Ovary (tissue), 10 donors: ENCODE data around the gene THSD7A. TPM values are rescaled to one million over a fixed set of nuclear protein-coding genes. Genes with fewer than 3 reads are reported as not detected.

Experiments used
- DNase-seq, 5 donors: peaks; one replicate each; pipeline ENCODE4 v3.0.0-alpha.2; 2019 to 2020
- H3K27ac ChIP-seq, 2 donors: fragments of 200-600 bp; one replicate each; pipeline versions ENCODE4 v1.5.1 to v1.8.0; 2019 to 2022
- H3K27me3 ChIP-seq: fragments of 200-600 bp; one replicate; pipeline ENCODE4 v1.8.0; 2022
- H3K36me3 ChIP-seq: fragments of 200-600 bp; sonication (generic); one replicate; pipeline ENCODE4 v1.5.1; 2019
- H3K4me1 ChIP-seq: one replicate; pipeline ENCODE4 v1.8.1; 2013; ENCODE audit warnings: mild to moderate bottlenecking, moderate library complexity; ENCODE audit not compliant: insufficient read depth
- H3K4me3 ChIP-seq: fragments of 200-600 bp; sonication (generic); one replicate; pipeline ENCODE4 v1.5.1; 2017
- H3K9me3 ChIP-seq, 2 donors: fragments of 200-600 bp in 1 of 2; sonication (generic) in 1 of 2; one replicate each; pipeline versions ENCODE4 v1.5.1 to v1.8.1; 2013 to 2019; ENCODE audit warnings: mild to moderate bottlenecking in 1 of 2, moderate library complexity in 1 of 2
- EP300 ChIP-seq: sonication (generic); formaldehyde crosslinking; IDR thresholded peaks from one replicate; pipeline ENCODE4 v1.6.1; 2017; ENCODE audit warnings: antibody characterized with exemption
- POLR2A ChIP-seq: fragments of 450-650 bp; IDR thresholded peaks from one replicate; pipeline ENCODE4 v1.6.1; 2017; ENCODE audit warnings: antibody characterized with exemption, mild to moderate bottlenecking, moderate library complexity
- WGBS, 3 donors: extraction: QIAGEN DNeasy Blood & Tissue Kit in 1 of 3; methylation state at CpG; one replicate each; pipeline versions ENCODE4 v1.1.5 to v1.1.7; 2013 to 2017; 5-methylcytosine and 5-hydroxymethylcytosine counted together
- intact Hi-C, 4 donors: fragments of 100-400 bp; cut with DNase I; formaldehyde crosslinking; loops; one replicate each; pipeline versions ENCODE4 v1.11.0 to v1.15.1; 2022 to 2023
- long read RNA-seq, 3 donors: library from polyadenylated mRNA in 2 of 3; unstranded in 2 of 3; transcript quantifications; one replicate each; pipeline ENCODE4 v2.0.0 and lab custom pipeline, GENCODE V29; 2021 to 2026
- polyA plus RNA-seq, 2 donors: library from polyadenylated mRNA; stranded (reverse); fragments of 200-250 nt in 1 of 2; fragments of 350-450 nt in 1 of 2; fragmentation: Illumina TruSeq in 1 of 2; extraction: RNeasy Lipid Tissue Mini Kit (QIAGEN cat#74804) in 1 of 2; gene quantifications; one replicate each; pipeline ENCODE4 v1.2.3, GENCODE V29; 2013 to 2014
- total RNA-seq, 7 donors: library from RNA; depleted of rRNA in 2 of 7; stranded (reverse); fragments of >200 nt in 2 of 7; fragmentation: NEBNext Ultra II Directional in 3 of 7; extraction: Animal tissue kit (Norgen Biotek cat#: 25700) in 3 of 7; gene quantifications; one replicate each; pipeline versions ENCODE4 v1.1.0 to v1.2.4, GENCODE V29; 2016 to 2023
- TF ChIP-seq, protein P1 (sequence below), 3 donors: fragments of 450-650 bp in 2 of 3; fragments of 200-600 bp in 1 of 3; IDR thresholded peaks; one replicate each; pipeline versions ENCODE4 v1.5.1 to v1.8.0; 2016 to 2022; ENCODE audit warnings: antibody characterized with exemption in 3 of 3, mild to moderate bottlenecking in 1 of 3
- donor health status: DM: no; HTN: no; CAD: no; lungs with moderate emphysema.
- donor health status: DM: no; HTN: no; CAD: no.
- donor health status: Bipolar disorder and iron deficiency.
- donor health status: DM: yes; HTN: yes; CAD: no.
- donor health status: DM: no; HTN: no; CAD: no.
- donor health status: DM: yes; HTN: yes; CAD: no.

The THSD7A gene, protein sequence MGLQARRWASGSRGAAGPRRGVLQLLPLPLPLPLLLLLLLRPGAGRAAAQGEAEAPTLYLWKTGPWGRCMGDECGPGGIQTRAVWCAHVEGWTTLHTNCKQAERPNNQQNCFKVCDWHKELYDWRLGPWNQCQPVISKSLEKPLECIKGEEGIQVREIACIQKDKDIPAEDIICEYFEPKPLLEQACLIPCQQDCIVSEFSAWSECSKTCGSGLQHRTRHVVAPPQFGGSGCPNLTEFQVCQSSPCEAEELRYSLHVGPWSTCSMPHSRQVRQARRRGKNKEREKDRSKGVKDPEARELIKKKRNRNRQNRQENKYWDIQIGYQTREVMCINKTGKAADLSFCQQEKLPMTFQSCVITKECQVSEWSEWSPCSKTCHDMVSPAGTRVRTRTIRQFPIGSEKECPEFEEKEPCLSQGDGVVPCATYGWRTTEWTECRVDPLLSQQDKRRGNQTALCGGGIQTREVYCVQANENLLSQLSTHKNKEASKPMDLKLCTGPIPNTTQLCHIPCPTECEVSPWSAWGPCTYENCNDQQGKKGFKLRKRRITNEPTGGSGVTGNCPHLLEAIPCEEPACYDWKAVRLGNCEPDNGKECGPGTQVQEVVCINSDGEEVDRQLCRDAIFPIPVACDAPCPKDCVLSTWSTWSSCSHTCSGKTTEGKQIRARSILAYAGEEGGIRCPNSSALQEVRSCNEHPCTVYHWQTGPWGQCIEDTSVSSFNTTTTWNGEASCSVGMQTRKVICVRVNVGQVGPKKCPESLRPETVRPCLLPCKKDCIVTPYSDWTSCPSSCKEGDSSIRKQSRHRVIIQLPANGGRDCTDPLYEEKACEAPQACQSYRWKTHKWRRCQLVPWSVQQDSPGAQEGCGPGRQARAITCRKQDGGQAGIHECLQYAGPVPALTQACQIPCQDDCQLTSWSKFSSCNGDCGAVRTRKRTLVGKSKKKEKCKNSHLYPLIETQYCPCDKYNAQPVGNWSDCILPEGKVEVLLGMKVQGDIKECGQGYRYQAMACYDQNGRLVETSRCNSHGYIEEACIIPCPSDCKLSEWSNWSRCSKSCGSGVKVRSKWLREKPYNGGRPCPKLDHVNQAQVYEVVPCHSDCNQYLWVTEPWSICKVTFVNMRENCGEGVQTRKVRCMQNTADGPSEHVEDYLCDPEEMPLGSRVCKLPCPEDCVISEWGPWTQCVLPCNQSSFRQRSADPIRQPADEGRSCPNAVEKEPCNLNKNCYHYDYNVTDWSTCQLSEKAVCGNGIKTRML (N-terminal part only)
- 10 to 100 TPM in 2 of 7 donors, 1 to 10 TPM in 5; 1.8 to 12.1 (median 5.6) TPM for total RNA-seq
- polyA plus RNA-seq = 1 to 10 TPM; 1.9 to 3.5 TPM
- long read RNA-seq, donor 1, partial matches to known transcripts = 7 of 8 reads
- long read RNA-seq, donor 1, other reads (novel, unspliced or antisense) = 1 of 8 reads
- long read RNA-seq, donor 2 = 0 reads
- long read RNA-seq, donor 3, partial matches to known transcripts = 2 of 5 reads
- long read RNA-seq, donor 3, other reads (novel, unspliced or antisense) = 3 of 5 reads

DNA sequence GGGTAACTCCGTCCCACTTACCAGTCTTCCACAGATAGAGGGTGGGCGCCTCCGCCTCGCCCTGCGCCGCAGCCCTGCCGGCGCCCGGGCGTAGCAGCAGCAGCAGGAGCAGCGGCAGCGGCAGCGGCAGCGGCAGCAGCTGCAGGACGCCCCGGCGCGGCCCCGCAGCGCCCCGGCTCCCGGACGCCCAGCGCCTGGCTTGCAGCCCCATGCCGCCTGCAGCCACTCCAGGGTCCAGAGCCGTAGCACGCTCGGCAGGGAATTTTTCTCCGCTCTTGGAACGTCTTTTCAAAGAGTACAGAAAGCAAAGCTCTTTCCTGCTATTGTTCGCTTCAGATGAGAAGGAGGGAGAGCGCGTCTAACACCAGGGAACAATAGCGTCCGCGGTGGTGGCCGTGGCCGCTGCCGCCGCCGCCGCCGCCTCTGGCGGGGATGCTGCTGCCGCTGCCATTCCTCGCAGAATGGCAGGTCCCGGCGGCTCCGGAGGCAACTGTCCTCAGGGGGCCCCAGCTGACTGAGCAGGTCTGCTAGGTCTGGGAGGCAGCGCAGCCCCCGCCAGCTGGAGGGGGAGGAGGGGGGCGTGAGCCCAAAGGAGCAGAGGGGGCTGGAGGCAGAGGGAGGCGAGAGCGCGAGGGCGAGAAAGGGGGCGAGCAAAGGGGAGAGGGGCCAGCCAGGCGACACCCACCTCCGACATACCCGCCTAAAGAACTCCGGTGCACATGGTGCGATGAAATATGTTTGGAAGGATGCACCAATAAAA, at the start of gene THSD7A:
THSD7A (minus strand) TSS at position 463 of the 760 bp plus-strand sequence; CDS start at position 211, 252 bp downstream.
- H3K9me3 ChIP-seq = no peaks in the 10 kb centered on the region
- H3K27ac ChIP-seq = peak within 1 kb of the TSS in 1 of 2 donors; percentile 74
- no peak for TF ChIP-seq EP300
- TF ChIP-seq, protein P1, sequence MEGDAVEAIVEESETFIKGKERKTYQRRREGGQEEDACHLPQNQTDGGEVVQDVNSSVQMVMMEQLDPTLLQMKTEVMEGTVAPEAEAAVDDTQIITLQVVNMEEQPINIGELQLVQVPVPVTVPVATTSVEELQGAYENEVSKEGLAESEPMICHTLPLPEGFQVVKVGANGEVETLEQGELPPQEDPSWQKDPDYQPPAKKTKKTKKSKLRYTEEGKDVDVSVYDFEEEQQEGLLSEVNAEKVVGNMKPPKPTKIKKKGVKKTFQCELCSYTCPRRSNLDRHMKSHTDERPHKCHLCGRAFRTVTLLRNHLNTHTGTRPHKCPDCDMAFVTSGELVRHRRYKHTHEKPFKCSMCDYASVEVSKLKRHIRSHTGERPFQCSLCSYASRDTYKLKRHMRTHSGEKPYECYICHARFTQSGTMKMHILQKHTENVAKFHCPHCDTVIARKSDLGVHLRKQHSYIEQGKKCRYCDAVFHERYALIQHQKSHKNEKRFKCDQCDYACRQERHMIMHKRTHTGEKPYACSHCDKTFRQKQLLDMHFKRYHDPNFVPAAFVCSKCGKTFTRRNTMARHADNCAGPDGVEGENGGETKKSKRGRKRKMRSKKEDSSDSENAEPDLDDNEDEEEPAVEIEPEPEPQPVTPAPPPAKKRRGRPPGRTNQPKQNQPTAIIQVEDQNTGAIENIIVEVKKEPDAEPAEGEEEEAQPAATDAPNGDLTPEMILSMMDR (IDR thresholded peaks at IDR 0.05) = no peak
- TF ChIP-seq POLR2A = no peak
- H3K4me3 ChIP-seq = peak within 1 kb of the TSS; percentile 42
- peaks cover 2% of the 10 kb centered on the region for H3K4me1 ChIP-seq
- H3K36me3 ChIP-seq = no peaks in the 10 kb centered on the region
- H3K27me3 ChIP-seq = no peaks in the 10 kb centered on the region
- intact Hi-C loops = no loop called here
- DNase-seq = peak; percentile 14 to 62 (median 37)
- 1 to 4% (median 1%) methylated on average over 52 to 62 of the region's 62 CpGs for WGBS, 3 donors

DNA sequence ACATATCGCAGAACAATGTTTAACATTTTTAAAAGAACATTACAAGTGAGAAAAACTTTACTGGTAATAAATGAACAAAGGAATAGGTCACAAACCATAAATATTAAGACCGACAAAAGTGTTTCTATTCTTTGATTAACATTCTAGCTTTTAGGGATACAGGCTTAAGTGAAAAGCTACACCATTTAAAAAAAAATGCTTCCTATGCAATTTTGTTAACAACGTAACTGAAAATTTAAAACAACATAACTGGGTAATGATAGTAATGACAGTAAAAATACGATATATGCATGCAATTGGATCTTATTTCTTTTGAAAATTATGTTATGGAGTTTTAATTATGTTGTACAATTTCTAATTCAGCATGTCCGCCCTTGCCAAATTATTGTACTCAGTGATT, 49.7 kb upstream of the THSD7A start:
- Histone ChIP-seq H3K9me3 (no peaks in the 10 kb centered on the region), H3K27me3 (no peaks in the 10 kb centered on the region), H3K4me1 (no peaks in the 10 kb centered on the region), H3K36me3 (no peaks in the 10 kb centered on the region), H3K27ac (no peak overlapping the region), H3K4me3 (no peak overlapping the region)
- no peak for DNase-seq
- intact Hi-C loops = no loop called here
- 84 to 89% (median 85%) methylated on average over 5 of the region's 5 CpGs for WGBS, 3 donors
- no peak for TF ChIP-seq POLR2A
- TF ChIP-seq, protein P1 (IDR thresholded peaks at IDR 0.05) = no peak
- TF ChIP-seq EP300 = no peak

DNA sequence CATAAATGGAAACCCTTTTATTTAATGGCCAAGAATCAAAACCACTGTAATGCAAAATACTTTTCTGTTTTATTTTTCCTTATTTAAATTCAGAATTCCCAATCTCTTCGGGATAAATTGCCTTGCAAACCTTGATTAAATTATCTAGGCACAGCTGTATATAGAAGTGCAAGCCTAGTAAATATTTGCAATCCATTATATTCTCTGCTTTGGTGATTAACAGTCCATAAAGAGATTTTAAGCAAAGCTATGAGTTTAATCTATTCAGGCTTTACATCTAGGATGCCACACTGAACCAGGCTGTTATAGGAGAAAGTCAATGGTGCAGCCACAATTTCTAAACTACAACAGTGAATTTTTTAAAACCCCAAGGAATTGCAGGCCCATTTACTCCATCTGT, 43.6 kb upstream of the THSD7A start:
- TF ChIP-seq, protein P1 (IDR thresholded peaks at IDR 0.05) = no peak
- no peak for DNase-seq
- WGBS, 3 donors = 9 to 42% (median 15%) methylated on average over 1 of the region's 1 CpG
- H3K4me3 ChIP-seq = no peak overlapping the region
- H3K9me3 ChIP-seq = no peaks in the 10 kb centered on the region
- H3K27me3 ChIP-seq = no peaks in the 10 kb centered on the region
- intact Hi-C loops = no loop called here
- no peaks in the 10 kb centered on the region for H3K36me3 ChIP-seq
- no peak overlapping the region for H3K27ac ChIP-seq
- no peaks in the 10 kb centered on the region for H3K4me1 ChIP-seq
